ENCODE measurements around the gene SPEM1. TPM values are rescaled to one million over a fixed set of nuclear protein-coding genes. Genes with fewer than 3 reads are reported as not detected.
A peak's percentile ranks its signal among the peaks of the same experiment; 100 is the strongest.

Gene SPEM1
- total and polyA plus RNA-seq, 2 donors (not counting 1 experiment from before 2014, with no cell fraction given): not detected

- Mint-ChIP-seq H3K4me1 (peaks cover 15% of the 10 kb centered on the region), H3K9me3 (ENCODE audit: insufficient read depth) (no peaks in the 10 kb centered on the region), H3K27ac (no peak overlapping the region), H3K4me3 (no peak overlapping the region), H3K27me3 (no peaks in the 10 kb centered on the region)
- H3K9ac ChIP-seq (ENCODE audit: low read length): no peak overlapping the region
- peaks cover 11% of the 10 kb centered on the region for H3K79me2 ChIP-seq (ENCODE audit: control insufficient read depth, insufficient read depth, low read length)
- ChIA-PET POLR2A (interaction anchor here (0.7 to 1.5 kb wide), 2 partner anchors 37 to 83 kb away, joined by 3 to 11 read pairs; partner anchors contain the start of gene TMEM102), CTCF (interaction anchor here (1.7 kb wide), 1 partner anchor 42 kb away, joined by 4 read pairs; no protein-coding TSS in a partner anchor)
- H3K4me1 ChIP-seq (ENCODE audit: control insufficient read depth in 2 of 2, insufficient read depth in 2 of 2, low read length in 2 of 2): peaks cover 13 to 19% of the 10 kb centered on the region in 2 donors
- WGBS (ENCODE audit: insufficient coverage): 92% methylated on average over 1 of the region's 2 CpGs
- intact Hi-C loops (cut with micrococcal nuclease): no loop called here
- no peaks in the 10 kb centered on the region for H3K9me3 ChIP-seq (ENCODE audit: control extremely low read depth in 1 of 3, control insufficient read depth in 2 of 3, insufficient read depth in 1 of 3, low read length in 2 of 3)
- no peaks in the 10 kb centered on the region for H4K20me1 ChIP-seq (ENCODE audit: control insufficient read depth, insufficient read depth, low read length, poor library complexity, severe bottlenecking)
- no peak overlapping the region for H3K27ac ChIP-seq (ENCODE audit: low read length in 2 of 2)
- TF ChIP-seq EZH2 (IDR thresholded peaks at IDR 0.05; ENCODE audit: borderline replicate concordance, insufficient read depth, low read depth, low read length, poor library complexity, severe bottlenecking) (no peak), CTCF (IDR thresholded peaks at IDR 0.05) (no peak)
- DNase-seq: no peak
- no peak overlapping the region for H3K4me3 ChIP-seq (ENCODE audit: control extremely low read depth in 1 of 5, extremely low read depth in 1 of 5, insufficient read depth in 1 of 5, low read depth in 2 of 5, low read length in 4 of 5)
- no peaks in the 10 kb centered on the region for H3K27me3 ChIP-seq (replicated peaks in 1 of 4; ENCODE audit: control extremely low read depth in 1 of 4, control insufficient read depth in 3 of 4, insufficient read depth in 4 of 4, low read length in 3 of 4)
- H3K36me3 ChIP-seq (replicated peaks in 1 of 2; ENCODE audit: control extremely low read depth in 1 of 2, control insufficient read depth in 1 of 2, extremely low read depth in 1 of 2, insufficient read depth in 2 of 2, low read length in 1 of 2): no peaks in the 10 kb centered on the region
- no peak overlapping the region for H3K4me2 ChIP-seq (replicated peaks; ENCODE audit: low read depth, low read length, poor library complexity, severe bottlenecking)
- no peak overlapping the region for H2AFZ ChIP-seq (ENCODE audit: insufficient read depth, low read depth, low read length, poor library complexity, severe bottlenecking)
- ATAC-seq (ENCODE audit: low read depth): no peak
Observed at GRCh38 chr17:7398612-7399011, 21.5 kb upstream of the SPEM1 start.

DNA sequence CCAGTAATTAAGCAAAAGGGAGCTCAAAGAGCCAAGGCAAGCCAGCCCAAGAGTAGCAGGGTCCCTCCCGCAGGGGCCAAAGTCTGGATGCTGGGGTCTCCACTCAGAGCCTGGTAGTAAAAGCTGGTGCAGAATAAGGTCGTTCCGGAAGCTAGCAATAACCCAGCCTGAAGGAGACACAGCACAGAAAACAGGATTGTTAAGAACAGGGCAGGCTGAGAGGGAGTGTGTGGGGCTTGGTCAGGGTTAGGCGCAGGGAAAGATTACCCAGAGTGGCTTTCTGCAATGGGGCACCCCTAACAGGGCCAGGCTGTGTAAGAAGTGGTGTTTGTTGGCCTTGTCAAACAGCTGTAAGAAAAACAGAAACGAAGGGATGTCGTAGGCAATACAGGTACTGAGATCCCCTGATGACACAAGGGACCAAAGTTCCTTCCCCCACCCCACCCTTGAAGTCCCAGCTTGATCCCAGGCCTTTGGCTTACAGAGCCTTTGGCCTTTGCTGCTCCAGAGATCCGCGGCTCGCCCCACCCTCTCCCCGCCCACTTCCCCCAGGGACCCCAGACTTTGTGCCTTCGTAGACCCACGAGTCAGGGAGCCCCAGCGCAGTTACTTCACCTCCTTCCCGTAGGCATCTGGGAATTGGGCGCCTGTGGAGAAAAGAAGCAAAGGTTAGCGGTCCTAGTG lies 16.9 kb upstream of the SPEM1 start:
- peak overlapping the region; percentile 45 to 59 for H3K27ac ChIP-seq (ENCODE audit: low read length in 2 of 2)
- peaks cover 0 to 20% (median 4%) of the 10 kb centered on the region in 4 experiments for H3K27me3 ChIP-seq (replicated peaks in 1 of 4; ENCODE audit: control extremely low read depth in 1 of 4, control insufficient read depth in 3 of 4, insufficient read depth in 4 of 4, low read length in 3 of 4)
- Mint-ChIP-seq H3K27ac (peak overlapping the region; percentile 94), H3K4me1 (peaks cover 20% of the 10 kb centered on the region), H3K4me3 (peak overlapping the region; percentile 98), H3K27me3 (peaks cover 14% of the 10 kb centered on the region), H3K9me3 (ENCODE audit: insufficient read depth) (no peaks in the 10 kb centered on the region)
- no peak for ATAC-seq (ENCODE audit: low read depth)
- peak overlapping the region; percentile 57 to 95 (median 82) for H3K4me3 ChIP-seq (ENCODE audit: control extremely low read depth in 1 of 5, extremely low read depth in 1 of 5, insufficient read depth in 1 of 5, low read depth in 2 of 5, low read length in 4 of 5)
- H3K9me3 ChIP-seq (ENCODE audit: control extremely low read depth in 1 of 3, control insufficient read depth in 2 of 3, insufficient read depth in 1 of 3, low read length in 2 of 3): peaks cover 0 to 4% (median 0%) of the 10 kb centered on the region in 3 donors
- peak overlapping the region; percentile 87 for H2AFZ ChIP-seq (ENCODE audit: insufficient read depth, low read depth, low read length, poor library complexity, severe bottlenecking)
- H3K36me3 ChIP-seq (replicated peaks in 1 of 2; ENCODE audit: control extremely low read depth in 1 of 2, control insufficient read depth in 1 of 2, extremely low read depth in 1 of 2, insufficient read depth in 2 of 2, low read length in 1 of 2): no peaks in the 10 kb centered on the region
- peaks cover 6% of the 10 kb centered on the region for H3K79me2 ChIP-seq (ENCODE audit: control insufficient read depth, insufficient read depth, low read length)
- peak overlapping the region; percentile 76 for H3K9ac ChIP-seq (ENCODE audit: low read length)
- ChIA-PET CTCF (interaction anchor here (1.0 to 1.8 kb wide), 5 partner anchors 19 to 47 kb away, joined by 3 to 10 read pairs (median 4); partner anchors contain the start of gene TMEM102), POLR2A (interaction anchor here (0.6 to 2.0 kb wide), 9 partner anchors 9 to 181 kb away, joined by 3 to 17 read pairs (median 4); partner anchors contain the start of genes MPDU1, PLSCR3, POLR2A and TMEM102)
- H3K4me1 ChIP-seq (ENCODE audit: control insufficient read depth in 2 of 2, insufficient read depth in 2 of 2, low read length in 2 of 2): peaks cover 15 to 17% of the 10 kb centered on the region in 2 donors
- no peaks in the 10 kb centered on the region for H4K20me1 ChIP-seq (ENCODE audit: control insufficient read depth, insufficient read depth, low read length, poor library complexity, severe bottlenecking)
- peak overlapping the region; percentile 94 for H3K4me2 ChIP-seq (replicated peaks; ENCODE audit: low read depth, low read length, poor library complexity, severe bottlenecking)
- TF ChIP-seq EZH2 (IDR thresholded peaks at IDR 0.05; ENCODE audit: borderline replicate concordance, insufficient read depth, low read depth, low read length, poor library complexity, severe bottlenecking): no peak
- no peak for TF ChIP-seq CTCF (IDR thresholded peaks at IDR 0.05)
- WGBS (ENCODE audit: insufficient coverage): 27% methylated on average over 12 of the region's 16 CpGs
- peak; percentile 52 for DNase-seq
- intact Hi-C loops (cut with micrococcal nuclease): loop anchor here (5.0 kb wide), 1 partner anchor 169 kb away; no protein-coding TSS in a partner anchor

All from B cell (primary cell).